Renal cortical epithelial cell (primary cell): Measurements from ENCODE around the gene TBC1D22B. TPM values are rescaled to one million over a fixed set of nuclear protein-coding genes. Genes with fewer than 3 reads are reported as not detected.
A peak's percentile ranks its signal among the peaks of the same experiment; 100 is the strongest.
"Not testable (repeated sequence)": the region's sequence is repeated elsewhere in the genome, so short reads cannot be mapped to it uniquely, and the experiment has no call there.

Experiments used
- DNase-seq: peaks from one replicate; pipeline ENCODE4 v3.0.0-alpha.2; 2011; ENCODE audit warnings: low read depth
- total RNA-seq: library from RNA; depleted of rRNA; stranded (reverse); fragments of >200 nt; gene quantifications from 2 replicates; pipeline ENCODE4 v1.2.3, GENCODE V29; 2014

TBC1D22B gene
- total RNA-seq, 1 donor from 2014 or later = 12.5 TPM

DNA sequence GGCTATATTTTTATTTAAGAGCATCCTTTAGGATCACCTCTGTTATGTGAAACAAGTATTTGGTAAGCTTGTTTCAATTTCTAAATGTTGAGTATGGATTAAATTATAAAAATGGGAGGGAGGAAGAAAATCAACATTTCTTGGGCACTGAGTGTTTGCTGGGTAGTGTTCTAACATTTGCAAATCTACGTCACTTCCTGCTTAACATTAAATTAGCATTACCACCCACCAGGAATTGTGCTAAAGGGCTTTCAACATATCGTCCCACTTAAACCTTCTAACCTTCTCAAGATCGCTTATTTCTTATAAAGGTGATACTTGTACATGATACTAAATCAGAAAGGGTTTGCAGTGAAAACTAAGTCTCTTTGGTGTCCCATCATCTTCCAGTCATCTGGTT is 8.3 kb downstream of the TBC1D22B start:
- no peak for DNase-seq

- DNase-seq = no peak
Measured at GRCh38 chr6:37269105-37269504, 11.5 kb downstream of the TBC1D22B start.

DNA sequence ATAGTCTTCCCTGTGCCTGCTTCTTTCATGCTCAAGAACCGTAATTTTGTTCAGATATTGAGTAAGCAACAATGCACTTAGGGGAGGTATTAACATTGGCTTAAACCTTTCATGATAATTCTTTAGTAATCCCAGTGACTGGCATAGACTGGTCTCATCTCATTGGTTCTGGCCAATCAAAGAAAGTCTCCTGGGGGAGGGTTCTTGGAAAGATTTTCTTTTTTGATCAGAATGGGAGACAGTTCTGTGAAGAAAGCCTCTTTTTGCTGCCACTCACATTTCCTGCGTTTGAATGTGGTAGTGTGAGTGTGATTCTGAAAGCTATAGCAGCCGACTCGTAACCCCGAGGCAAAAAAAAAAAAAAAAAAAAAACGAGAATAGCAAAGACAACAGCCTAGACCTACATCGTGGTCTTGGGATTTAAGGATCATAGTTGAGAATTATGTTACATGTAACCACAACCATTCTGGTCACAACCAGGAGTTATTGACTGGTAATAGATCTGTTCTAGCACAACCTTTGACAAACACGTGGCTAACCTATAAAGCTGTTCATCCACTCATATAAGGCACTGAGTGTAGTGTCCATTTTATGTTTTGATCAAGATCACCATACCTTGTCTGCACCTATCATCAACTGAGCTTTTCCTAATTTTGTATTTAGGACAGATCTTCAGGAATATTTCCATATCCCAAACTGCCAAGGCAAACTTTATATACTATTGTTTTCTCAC is 15.4 kb downstream of the TBC1D22B start:
- no peak for DNase-seq

DNA sequence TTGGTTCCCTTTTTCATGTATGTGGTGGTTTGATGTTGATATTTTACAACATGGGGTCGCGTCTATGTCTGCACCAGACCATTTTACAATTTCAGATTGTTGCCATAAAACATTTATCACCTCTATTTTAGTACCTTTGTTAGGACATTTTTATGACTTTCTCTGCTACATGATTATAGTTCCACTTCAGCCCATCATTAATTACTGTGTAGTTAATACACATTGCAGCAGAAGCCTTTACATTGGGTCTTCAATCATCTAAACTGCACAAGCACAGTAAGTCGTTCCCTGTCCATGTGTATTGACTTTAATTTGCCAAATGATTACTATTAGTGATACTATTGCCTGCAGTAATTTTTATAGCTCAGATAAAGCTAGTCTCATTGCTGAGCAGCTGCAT is 16.1 kb downstream of the TBC1D22B start:
- DNase-seq = no peak

DNA sequence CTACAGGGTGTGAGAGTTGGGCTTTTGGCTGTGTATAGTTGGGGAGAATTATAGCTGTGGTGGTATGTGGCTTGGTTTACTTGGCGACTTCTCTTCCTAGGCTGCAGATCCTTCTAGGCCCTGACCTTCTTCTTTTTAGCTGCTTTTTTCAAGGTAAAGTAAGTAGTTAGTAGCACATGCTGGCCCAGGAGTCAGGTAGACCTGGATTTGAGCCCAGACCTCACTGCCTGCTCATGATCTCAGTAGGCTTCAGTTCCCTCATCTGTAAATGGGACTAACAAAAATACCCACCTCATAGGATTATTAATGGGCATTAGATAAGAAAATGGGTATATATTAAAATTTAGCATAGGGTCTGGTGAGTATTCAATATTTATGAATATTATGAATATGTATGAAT is 17.8 kb downstream of the TBC1D22B start:
- no peak for DNase-seq

DNA sequence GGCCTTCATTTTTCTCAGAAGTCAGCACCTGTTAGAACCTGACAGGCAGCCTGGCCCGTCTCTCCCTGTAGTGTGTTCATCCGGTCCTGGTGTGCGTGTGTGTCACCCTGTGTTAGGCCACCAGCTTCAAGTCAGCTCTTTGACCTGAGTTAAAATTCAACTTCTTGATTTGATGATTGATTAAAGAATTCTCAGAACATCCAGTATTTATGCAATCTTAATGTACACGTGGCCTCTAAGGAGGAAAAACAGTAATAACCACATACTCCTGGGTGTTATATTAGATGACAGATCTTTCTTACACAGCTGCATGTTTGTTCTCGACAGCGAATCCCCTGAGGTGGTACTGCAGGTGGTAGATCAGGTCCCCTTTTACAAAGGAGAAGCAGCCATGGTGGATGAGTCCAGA is 19.4 kb downstream of the TBC1D22B start:
- peak; percentile 72 for DNase-seq

GRCh38 chr6:37279366-37280134 is 22.0 kb downstream of the TBC1D22B start:
- peak; percentile 95 for DNase-seq

GRCh38 chr6:37280162-37280887 is 22.8 kb downstream of the TBC1D22B start:
- DNase-seq = no peak

- DNase-seq = no peak
Measured at GRCh38 chr6:37282371-37282770, 24.8 kb downstream of the TBC1D22B start.

GRCh38 chr6:37283268-37283667 is 25.7 kb downstream of the TBC1D22B start:
- no peak for DNase-seq

- no peak for DNase-seq
Measured at GRCh38 chr6:37283671-37284151, 26.1 kb downstream of the TBC1D22B start.

DNA sequence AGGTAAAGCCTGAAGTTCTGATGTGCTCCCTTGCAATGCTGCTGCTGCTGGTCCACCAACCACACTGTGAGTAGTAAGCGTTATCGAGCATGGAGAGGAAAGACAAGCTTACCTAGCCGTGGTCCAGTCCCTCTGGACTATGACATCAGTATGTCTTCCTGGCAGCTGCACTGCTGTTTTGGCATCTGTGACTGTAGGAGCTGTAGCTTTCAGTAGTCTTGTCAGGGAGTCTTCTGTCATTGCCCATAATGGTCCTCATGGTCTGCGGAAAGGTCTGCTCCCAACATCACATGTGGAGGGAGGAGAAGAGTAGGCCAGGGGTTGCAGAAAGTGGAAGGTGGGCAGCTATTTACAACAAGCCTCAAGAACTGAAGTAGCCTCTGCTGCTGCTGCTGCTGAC is 27.2 kb downstream of the TBC1D22B start:
- no peak for DNase-seq

DNA sequence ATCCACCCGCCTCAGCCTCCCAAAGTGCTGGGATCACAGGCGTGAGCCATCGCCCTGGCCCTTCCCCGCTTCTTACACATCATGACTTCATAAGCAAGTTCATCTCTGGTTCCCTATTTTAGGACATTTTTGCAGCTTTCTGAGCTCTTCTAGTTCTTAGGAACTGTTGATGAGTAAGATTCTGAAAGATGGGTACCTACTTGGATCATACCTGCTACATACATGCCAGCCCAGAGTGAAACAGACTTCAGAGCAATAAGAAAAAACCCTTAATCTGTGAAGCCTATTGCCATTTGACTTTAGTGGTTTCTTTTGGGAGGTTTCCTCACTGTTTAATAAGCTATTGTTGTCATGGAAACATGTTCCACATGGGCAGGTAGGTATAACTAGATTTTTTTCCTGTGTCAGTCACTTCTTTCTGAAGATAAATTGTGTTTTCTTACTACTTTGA is 28.3 kb downstream of the TBC1D22B start:
- DNase-seq = peak; percentile 93

DNA sequence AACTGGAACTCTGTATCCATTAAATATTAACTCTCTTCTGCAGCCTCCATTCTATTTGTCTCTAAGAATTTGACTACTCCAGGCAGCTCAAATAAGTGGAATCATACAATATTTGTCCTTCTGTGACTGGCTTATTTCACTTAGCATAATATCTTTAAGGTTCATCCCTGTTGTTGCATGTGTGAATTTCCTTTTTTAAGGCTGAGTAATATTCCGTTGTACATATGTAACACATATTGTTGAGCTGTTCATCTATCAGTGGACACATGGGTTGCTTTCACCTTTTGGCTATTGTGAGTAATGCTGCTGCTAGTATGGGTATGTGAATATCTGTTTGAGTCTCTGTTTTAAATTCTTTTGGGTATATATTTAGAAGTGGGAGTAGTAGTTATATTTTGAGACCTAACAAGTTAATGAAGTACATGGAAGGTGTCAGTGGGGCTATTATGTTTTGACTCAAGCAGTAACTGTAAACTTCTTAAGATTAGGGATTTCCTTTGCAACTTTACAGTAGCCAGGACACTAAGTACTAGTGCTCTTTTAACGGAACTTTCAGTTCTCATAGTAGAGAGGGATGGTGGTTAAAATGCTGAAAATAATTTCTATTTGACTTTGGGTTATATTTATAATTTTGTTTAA is 30.1 kb downstream of the TBC1D22B start:
- DNase-seq = no peak

- DNase-seq = no peak
Measured at GRCh38 chr6:37288247-37288646, 30.7 kb downstream of the TBC1D22B start.

- no peak for DNase-seq
Measured at GRCh38 chr6:37289931-37290330, 32.4 kb downstream of the TBC1D22B start.

DNA sequence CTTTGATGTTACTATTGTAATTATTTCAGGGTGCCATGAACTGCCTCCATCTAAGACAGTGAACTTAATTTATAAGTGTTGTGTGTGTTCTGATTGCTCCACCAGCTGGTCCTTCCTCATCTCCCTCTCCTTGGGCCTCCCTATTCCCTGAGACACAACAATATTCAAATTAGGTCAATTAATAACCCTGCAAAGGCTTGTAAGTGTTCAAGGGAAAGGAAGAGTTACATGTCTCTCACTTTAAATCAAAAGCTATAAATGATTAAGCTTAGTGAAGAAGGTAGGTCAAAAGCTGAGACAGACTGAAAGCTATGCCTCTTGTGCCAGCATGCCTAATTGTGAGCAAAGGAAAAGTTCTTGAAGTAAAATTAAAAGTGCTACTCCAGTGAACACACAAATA is 35.9 kb downstream of the TBC1D22B start:
- peak; percentile 82 for DNase-seq

DNA sequence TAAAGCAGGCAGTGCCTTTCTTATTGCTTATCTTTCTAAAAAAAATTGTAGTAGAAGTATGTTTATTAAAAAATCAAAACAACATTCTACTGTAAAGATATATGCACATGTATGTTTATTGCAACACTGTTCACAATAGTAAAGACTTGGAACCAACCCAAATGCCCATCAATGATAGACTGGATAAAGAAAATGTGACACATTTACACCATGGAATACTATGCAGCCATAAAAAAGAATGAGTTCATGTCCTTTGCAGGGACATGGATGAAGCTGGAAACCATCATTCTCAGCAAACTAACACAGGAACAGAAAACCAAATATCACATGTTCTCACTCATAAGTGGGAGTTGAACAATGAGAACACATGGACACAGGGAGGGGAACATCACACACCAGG is 40.1 kb downstream of the TBC1D22B start:
- DNase-seq = not testable (repeated sequence)

DNA sequence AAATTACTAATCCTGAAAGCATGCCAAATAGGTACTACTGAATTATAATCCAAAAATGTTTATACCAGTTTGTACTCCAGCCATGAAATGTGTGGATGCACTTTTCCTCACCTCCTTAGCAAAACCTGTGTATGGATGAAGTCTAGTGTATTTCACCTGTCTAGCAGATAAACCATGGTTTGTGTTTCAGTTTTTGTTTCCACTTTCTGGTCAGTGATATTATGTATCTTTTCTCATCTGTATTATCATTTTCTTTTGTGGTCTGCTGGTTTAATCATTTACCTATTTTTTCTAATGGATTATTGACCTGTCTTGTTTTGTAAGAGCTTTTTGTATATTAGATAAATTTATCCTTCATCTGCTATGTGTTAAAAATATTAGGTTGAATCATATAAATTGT is 41.4 kb downstream of the TBC1D22B start:
- no peak for DNase-seq

- no peak for DNase-seq
Measured at GRCh38 chr6:37299990-37300389, 42.4 kb downstream of the TBC1D22B start.

DNA sequence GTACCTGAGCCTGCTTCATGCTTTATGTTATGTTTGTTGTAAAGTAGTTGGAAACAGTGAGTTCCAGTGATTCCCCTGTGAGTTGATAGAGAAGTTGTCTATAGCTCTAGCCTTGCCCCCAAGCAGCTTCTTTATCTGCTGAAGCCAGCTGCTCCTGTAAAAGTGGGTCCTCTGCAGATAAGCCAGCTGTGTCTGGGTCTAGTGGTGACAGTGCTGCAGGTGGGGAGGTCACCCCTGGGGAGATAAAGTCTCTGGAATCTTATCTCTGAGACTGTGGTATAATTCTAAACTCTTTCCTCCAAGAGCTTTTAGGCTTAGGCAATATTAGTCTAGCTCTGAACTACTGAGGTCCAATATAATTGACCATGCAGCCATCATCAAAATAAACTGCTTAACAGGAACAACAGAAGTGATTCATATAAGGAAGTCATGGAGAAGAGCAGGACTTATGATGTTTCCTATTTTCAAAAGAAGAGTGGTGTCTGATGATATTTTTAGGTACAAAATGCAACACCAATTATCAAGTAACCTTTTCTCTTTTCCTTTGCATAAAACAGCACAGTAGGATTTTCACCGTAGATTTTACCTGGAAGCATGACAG is 44.6 kb downstream of the TBC1D22B start:
- DNase-seq = no peak
